H1 (cell line): ENCODE results near the gene PIEZO1.

ENCODE experiments used
- BRCA1 ChIP-seq: IDR thresholded peaks from 2 replicates; pipeline ENCODE4 v1.6.1; 2012; ENCODE audit warnings: low read depth, low read length, improper control_type of control experiment
- CBX5 ChIP-seq: fragments of 300-800, 300-1000 bp; sonication (generic); IDR thresholded peaks from 2 replicates; pipeline ENCODE4 v1.7.1; 2016; ENCODE audit warnings: antibody characterized with exemption, low read length, low read depth
- EZH2 ChIP-seq: fragments of 200-600 bp; sonication (generic); IDR thresholded peaks from 2 replicates; pipeline ENCODE4 v1.7.1; 2012; ENCODE audit warnings: low read depth, mild to moderate bottlenecking, moderate library complexity, low read length, inconsistent platforms; ENCODE audit not compliant: severe bottlenecking
- FOSL1 ChIP-seq: IDR thresholded peaks from 2 replicates; pipeline ENCODE4 v1.6.1; 2011; ENCODE audit warnings: mild to moderate bottlenecking, low read depth, low read length, moderate library complexity; ENCODE audit not compliant: insufficient read depth
- JUND ChIP-seq: IDR thresholded peaks from 2 replicates; pipeline ENCODE4 v1.6.1; 2011; ENCODE audit warnings: mild to moderate bottlenecking, improper control_type of control experiment, low read length
- POLR2AphosphoS5 ChIP-seq: IDR thresholded peaks from 2 replicates; pipeline ENCODE4 v1.6.1; 2011; ENCODE audit warnings: low read depth, low read length
- RAD21 ChIP-seq, 2 experiments: IDR thresholded peaks in 1 of 2; conservative IDR thresholded peaks in 1 of 2; 2 replicates each; pipeline ENCODE4 v1.6.1; 2011; ENCODE audit warnings: low read depth in 2 of 2, low read length in 2 of 2, improper control_type of control experiment in 1 of 2, inconsistent platforms in 1 of 2, mild to moderate bottlenecking in 1 of 2, moderate library complexity in 1 of 2
- SIX5 ChIP-seq: IDR thresholded peaks from 2 replicates; pipeline ENCODE4 v1.6.1; 2011; ENCODE audit warnings: mild to moderate bottlenecking, low read depth, low read length
- SRF ChIP-seq: IDR thresholded peaks from 2 replicates; pipeline ENCODE4 v1.6.1; 2011; ENCODE audit warnings: mild to moderate bottlenecking, low read depth, low read length, moderate library complexity
- TAF1 ChIP-seq: IDR thresholded peaks from 2 replicates; pipeline ENCODE4 v1.6.1; 2011; ENCODE audit warnings: mild to moderate bottlenecking, low read depth, low read length
- TEAD4 ChIP-seq: IDR thresholded peaks from 2 replicates; pipeline ENCODE4 v1.6.1; 2012; ENCODE audit warnings: low read depth, low read length, inconsistent platforms, mixed read lengths
- TF ChIP-seq, protein P1 (sequence below), 3 experiments: IDR thresholded peaks; 1 replicate in 2 of 3; 2 replicates in 1 of 3; pipeline versions ENCODE4 v1.5.1 to v1.6.1; 2011; ENCODE audit warnings: low read length in 3 of 3, mild to moderate bottlenecking in 3 of 3, inconsistent platforms in 2 of 3, low read depth in 1 of 3, moderate library complexity in 1 of 3; ENCODE audit not compliant: insufficient read depth in 1 of 3; ENCODE audit errors: control extremely low read depth in 1 of 3
- TF ChIP-seq, protein P2 (sequence below): IDR thresholded peaks from 2 replicates; pipeline ENCODE4 v1.6.1; 2012; ENCODE audit warnings: inconsistent platforms

DNA sequence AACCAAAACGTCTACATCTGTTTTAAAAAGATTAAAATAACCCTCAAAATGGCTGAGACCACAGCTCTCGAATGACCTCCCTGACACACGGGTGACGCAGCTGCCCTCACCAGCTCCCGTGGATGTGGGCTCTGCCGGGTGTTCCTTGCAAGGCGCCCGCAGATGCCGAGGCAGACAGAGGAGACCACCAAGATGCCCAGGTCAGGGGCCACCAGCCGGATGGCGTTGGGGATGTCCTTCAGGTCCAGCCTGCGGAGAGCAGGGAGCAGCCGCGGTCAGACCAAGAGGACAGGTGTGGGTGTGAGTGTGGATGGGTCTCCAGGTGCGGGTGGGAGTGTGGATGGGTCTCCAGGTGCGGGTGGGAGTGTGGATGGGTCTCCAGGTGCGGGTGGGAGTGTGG lies 43.7 kb downstream of the PIEZO1 start:
- TF ChIP-seq BRCA1 (no peak), TEAD4 (no peak), FOSL1 (no peak), EZH2 (no peak), TAF1 (no peak), SIX5 (no peak), CBX5 (no peak), RAD21 (IDR thresholded peaks at IDR 0.05 in 1 of 2, conservative IDR thresholded peaks at IDR 0.05 in 1 of 2; ENCODE audit: low read depth in 2 of 2, low read length in 2 of 2) (no peak), POLR2AphosphoS5 (no peak), SRF (no peak), JUND (no peak)
- TF ChIP-seq, protein P1, sequence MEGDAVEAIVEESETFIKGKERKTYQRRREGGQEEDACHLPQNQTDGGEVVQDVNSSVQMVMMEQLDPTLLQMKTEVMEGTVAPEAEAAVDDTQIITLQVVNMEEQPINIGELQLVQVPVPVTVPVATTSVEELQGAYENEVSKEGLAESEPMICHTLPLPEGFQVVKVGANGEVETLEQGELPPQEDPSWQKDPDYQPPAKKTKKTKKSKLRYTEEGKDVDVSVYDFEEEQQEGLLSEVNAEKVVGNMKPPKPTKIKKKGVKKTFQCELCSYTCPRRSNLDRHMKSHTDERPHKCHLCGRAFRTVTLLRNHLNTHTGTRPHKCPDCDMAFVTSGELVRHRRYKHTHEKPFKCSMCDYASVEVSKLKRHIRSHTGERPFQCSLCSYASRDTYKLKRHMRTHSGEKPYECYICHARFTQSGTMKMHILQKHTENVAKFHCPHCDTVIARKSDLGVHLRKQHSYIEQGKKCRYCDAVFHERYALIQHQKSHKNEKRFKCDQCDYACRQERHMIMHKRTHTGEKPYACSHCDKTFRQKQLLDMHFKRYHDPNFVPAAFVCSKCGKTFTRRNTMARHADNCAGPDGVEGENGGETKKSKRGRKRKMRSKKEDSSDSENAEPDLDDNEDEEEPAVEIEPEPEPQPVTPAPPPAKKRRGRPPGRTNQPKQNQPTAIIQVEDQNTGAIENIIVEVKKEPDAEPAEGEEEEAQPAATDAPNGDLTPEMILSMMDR (IDR thresholded peaks at IDR 0.05; ENCODE audit: control extremely low read depth in 1 of 3, insufficient read depth in 1 of 3, low read depth in 1 of 3, low read length in 3 of 3): no peak
- TF ChIP-seq, protein P2, sequence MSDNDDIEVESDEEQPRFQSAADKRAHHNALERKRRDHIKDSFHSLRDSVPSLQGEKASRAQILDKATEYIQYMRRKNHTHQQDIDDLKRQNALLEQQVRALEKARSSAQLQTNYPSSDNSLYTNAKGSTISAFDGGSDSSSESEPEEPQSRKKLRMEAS: no peak
